Measurements from ENCODE around the gene TUBA4A.

TUBA4A gene

GRCh38 chr2:219296631-219297391 is 43.1 kb upstream of the TUBA4A start:
- no peak for DNase-seq (ENCODE audit: low read depth)
- no peak overlapping the region for H3K4me3 ChIP-seq (ENCODE audit: low read depth, low read length)
- TF ChIP-seq CTCF (conservative IDR thresholded peaks at IDR 0.05; ENCODE audit: low read depth, low read length): no peak

GRCh38 chr2:219296142-219296541 is 42.4 kb upstream of the TUBA4A start:
- TF ChIP-seq CTCF (conservative IDR thresholded peaks at IDR 0.05; ENCODE audit: low read depth, low read length): no peak

GRCh38 chr2:219294356-219295351 is 40.9 kb upstream of the TUBA4A start:
- peak; percentile 79 for TF ChIP-seq CTCF (conservative IDR thresholded peaks at IDR 0.05; ENCODE audit: low read depth, low read length)
- H3K4me3 ChIP-seq (ENCODE audit: low read depth, low read length): peak overlapping the region; percentile 57
- peak; percentile 84 for DNase-seq (ENCODE audit: low read depth)

More at GRCh38 chr2:219296142-219296541, 42.4 kb upstream of the TUBA4A start:
- no peak for DNase-seq (ENCODE audit: low read depth)
- H3K4me3 ChIP-seq (ENCODE audit: low read depth, low read length): no peak overlapping the region

- TF ChIP-seq CTCF (conservative IDR thresholded peaks at IDR 0.05; ENCODE audit: low read depth, low read length): no peak
- DNase-seq (ENCODE audit: low read depth): no peak
- H3K4me3 ChIP-seq (ENCODE audit: low read depth, low read length): no peak overlapping the region
These were observed 40.1 kb upstream of the TUBA4A start for GRCh38 chr2:219293736-219294231.

GRCh38 chr2:219292616-219293015 is 38.9 kb upstream of the TUBA4A start:
- no peak for DNase-seq (ENCODE audit: low read depth)
- no peak for TF ChIP-seq CTCF (conservative IDR thresholded peaks at IDR 0.05; ENCODE audit: low read depth, low read length)
- H3K4me3 ChIP-seq (ENCODE audit: low read depth, low read length): no peak overlapping the region

- TF ChIP-seq CTCF (conservative IDR thresholded peaks at IDR 0.05; ENCODE audit: low read depth, low read length): no peak
- no peak for DNase-seq (ENCODE audit: low read depth)
- no peak overlapping the region for H3K4me3 ChIP-seq (ENCODE audit: low read depth, low read length)
These were observed 38.3 kb upstream of the TUBA4A start for GRCh38 chr2:219291910-219292490.
